Stimulated activated naive CD8-positive, alpha-beta T cell treated with anti-CD3 and anti-CD28 coated beads, Interleukin-15, amount 100 ng/mL, for 72 hours (primary cell): Measurements from ENCODE around the gene SLC38A4.

Experiments used
- ATAC-seq: fragments of 150-1000 bp; cut with Tn5 transposase; 2 replicates; pipeline ENCODE4 v1.10.0; 2021; ENCODE audit warnings: mild to moderate bottlenecking, moderate library complexity
- DNase-seq, 2 donors: peaks; one replicate each; pipeline ENCODE4 v3.0.0; 2021 to 2022
- H3K27ac Mint-ChIP-seq, 2 donors: one replicate each; pipeline ENCODE4 v1.8.0; 2022; ENCODE audit warnings: mild to moderate bottlenecking in 2 of 2, mixed read lengths in 2 of 2, moderate library complexity in 2 of 2
- H3K27me3 Mint-ChIP-seq: one replicate; pipeline ENCODE4 v1.8.0; 2022; ENCODE audit warnings: mixed read lengths
- H3K4me1 Mint-ChIP-seq: one replicate; pipeline ENCODE4 v1.8.0; 2022; ENCODE audit warnings: mild to moderate bottlenecking, mixed read lengths
- H3K4me3 Mint-ChIP-seq, 2 donors: one replicate each; pipeline ENCODE4 v1.8.0; 2022; ENCODE audit warnings: mild to moderate bottlenecking in 2 of 2, mixed read lengths in 2 of 2, moderate library complexity in 1 of 2
- H3K9me3 Mint-ChIP-seq, 2 donors: one replicate each; pipeline ENCODE4 v1.8.0; 2022; ENCODE audit warnings: mixed read lengths in 2 of 2

Gene SLC38A4

GRCh38 chr12:46795988-46796387 is 29.8 kb downstream of the SLC38A4 start:
- no peaks in the 10 kb centered on the region for H3K27me3 Mint-ChIP-seq
- H3K9me3 Mint-ChIP-seq, result peaks cover 0 to 7% of the 10 kb centered on the region in 2 donors
- peaks cover 7% of the 10 kb centered on the region for H3K4me1 Mint-ChIP-seq
- H3K27ac Mint-ChIP-seq, result no peak overlapping the region
- no peak overlapping the region for H3K4me3 Mint-ChIP-seq
- ATAC-seq, result no peak
- DNase-seq, result no peak

- Mint-ChIP-seq H3K4me3 (no peak overlapping the region), H3K27ac (peak overlapping the region; percentile 47 to 92), H3K27me3 (no peaks in the 10 kb centered on the region), H3K9me3 (peaks cover 0 to 7% of the 10 kb centered on the region in 2 donors), H3K4me1 (peaks cover 7% of the 10 kb centered on the region)
- ATAC-seq (peak; percentile 76), DNase-seq (no peak)
Observed at GRCh38 chr12:46794593-46795190, 31.1 kb downstream of the SLC38A4 start.

- H3K27me3 Mint-ChIP-seq, result no peaks in the 10 kb centered on the region
- no peak for DNase-seq
- ATAC-seq, result no peak
- no peak overlapping the region for H3K4me3 Mint-ChIP-seq
- no peak overlapping the region for H3K27ac Mint-ChIP-seq
- peaks cover 0 to 7% of the 10 kb centered on the region in 2 donors for H3K9me3 Mint-ChIP-seq
- peaks cover 7% of the 10 kb centered on the region for H3K4me1 Mint-ChIP-seq
Observed at GRCh38 chr12:46792925-46793324, 32.9 kb downstream of the SLC38A4 start.

- ATAC-seq, result no peak
- Mint-ChIP-seq H3K27ac (no peak overlapping the region), H3K4me1 (peaks cover 7% of the 10 kb centered on the region), H3K9me3 (peaks cover 0 to 7% of the 10 kb centered on the region in 2 donors), H3K4me3 (no peak overlapping the region), H3K27me3 (no peaks in the 10 kb centered on the region)
- DNase-seq, result no peak
Observed at GRCh38 chr12:46790066-46790465, 35.7 kb downstream of the SLC38A4 start.

GRCh38 chr12:46788072-46788887 is 37.5 kb downstream of the SLC38A4 start:
- Mint-ChIP-seq H3K9me3 (peaks cover 0 to 7% of the 10 kb centered on the region in 2 donors), H3K27me3 (no peaks in the 10 kb centered on the region), H3K27ac (no peak overlapping the region), H3K4me1 (no peaks in the 10 kb centered on the region), H3K4me3 (no peak overlapping the region)
- DNase-seq (no peak), ATAC-seq (no peak)

- Mint-ChIP-seq H3K9me3 (peaks cover 0 to 7% of the 10 kb centered on the region in 2 donors), H3K4me1 (no peaks in the 10 kb centered on the region), H3K27me3 (no peaks in the 10 kb centered on the region), H3K27ac (no peak overlapping the region), H3K4me3 (no peak overlapping the region)
- no peak for ATAC-seq
- DNase-seq, result no peak
Observed at GRCh38 chr12:46787496-46788055, 38.2 kb downstream of the SLC38A4 start.

- no peak for DNase-seq
- H3K9me3 Mint-ChIP-seq, result peaks cover 0 to 3% of the 10 kb centered on the region in 2 donors
- H3K27me3 Mint-ChIP-seq, result no peaks in the 10 kb centered on the region
- H3K4me3 Mint-ChIP-seq, result no peak overlapping the region
- no peak overlapping the region for H3K27ac Mint-ChIP-seq
- ATAC-seq, result no peak
- no peaks in the 10 kb centered on the region for H3K4me1 Mint-ChIP-seq
Observed at GRCh38 chr12:46786774-46787173, 39.0 kb downstream of the SLC38A4 start.

GRCh38 chr12:46785382-46785781 is 40.4 kb downstream of the SLC38A4 start:
- Mint-ChIP-seq H3K27ac (no peak overlapping the region), H3K9me3 (no peaks in the 10 kb centered on the region), H3K27me3 (no peaks in the 10 kb centered on the region), H3K4me1 (no peaks in the 10 kb centered on the region), H3K4me3 (no peak overlapping the region)
- no peak for DNase-seq
- ATAC-seq, result no peak

- DNase-seq (no peak), ATAC-seq (no peak)
- H3K9me3 Mint-ChIP-seq, result no peaks in the 10 kb centered on the region
- no peak overlapping the region for H3K27ac Mint-ChIP-seq
- H3K4me3 Mint-ChIP-seq, result no peak overlapping the region
- no peaks in the 10 kb centered on the region for H3K4me1 Mint-ChIP-seq
- H3K27me3 Mint-ChIP-seq, result no peaks in the 10 kb centered on the region
Observed at GRCh38 chr12:46783871-46784270, 41.9 kb downstream of the SLC38A4 start.

GRCh38 chr12:46779879-46780278 is 45.9 kb downstream of the SLC38A4 start:
- H3K27ac Mint-ChIP-seq, result no peak overlapping the region
- H3K27me3 Mint-ChIP-seq, result no peaks in the 10 kb centered on the region
- ATAC-seq (no peak), DNase-seq (no peak)
- no peaks in the 10 kb centered on the region for H3K4me1 Mint-ChIP-seq
- no peak overlapping the region for H3K4me3 Mint-ChIP-seq
- no peaks in the 10 kb centered on the region for H3K9me3 Mint-ChIP-seq

- H3K27me3 Mint-ChIP-seq, result no peaks in the 10 kb centered on the region
- H3K4me3 Mint-ChIP-seq, result no peak overlapping the region
- no peak for ATAC-seq
- H3K9me3 Mint-ChIP-seq, result no peaks in the 10 kb centered on the region
- no peak overlapping the region for H3K27ac Mint-ChIP-seq
- DNase-seq, result no peak
- no peaks in the 10 kb centered on the region for H3K4me1 Mint-ChIP-seq
Observed at GRCh38 chr12:46779063-46779462, 46.7 kb downstream of the SLC38A4 start.

GRCh38 chr12:46778415-46778814 is 47.4 kb downstream of the SLC38A4 start:
- ATAC-seq (no peak), DNase-seq (no peak)
- Mint-ChIP-seq H3K9me3 (no peaks in the 10 kb centered on the region), H3K4me3 (no peak overlapping the region), H3K4me1 (no peaks in the 10 kb centered on the region), H3K27ac (no peak overlapping the region), H3K27me3 (no peaks in the 10 kb centered on the region)

- no peak overlapping the region for H3K27ac Mint-ChIP-seq
- no peaks in the 10 kb centered on the region for H3K4me1 Mint-ChIP-seq
- DNase-seq (no peak), ATAC-seq (no peak)
- no peaks in the 10 kb centered on the region for H3K9me3 Mint-ChIP-seq
- no peak overlapping the region for H3K4me3 Mint-ChIP-seq
- no peaks in the 10 kb centered on the region for H3K27me3 Mint-ChIP-seq
Observed at GRCh38 chr12:46777587-46777986, 48.2 kb downstream of the SLC38A4 start.

- ATAC-seq, result no peak
- H3K4me1 Mint-ChIP-seq, result no peaks in the 10 kb centered on the region
- no peaks in the 10 kb centered on the region for H3K27me3 Mint-ChIP-seq
- DNase-seq, result no peak
- H3K27ac Mint-ChIP-seq, result no peak overlapping the region
- H3K4me3 Mint-ChIP-seq, result no peak overlapping the region
- no peaks in the 10 kb centered on the region for H3K9me3 Mint-ChIP-seq
Observed at GRCh38 chr12:46775796-46776195, 50.0 kb downstream of the SLC38A4 start.

GRCh38 chr12:46774322-46774633 is 51.5 kb downstream of the SLC38A4 start:
- no peaks in the 10 kb centered on the region for H3K27me3 Mint-ChIP-seq
- DNase-seq (no peak), ATAC-seq (no peak)
- no peak overlapping the region for H3K27ac Mint-ChIP-seq
- no peaks in the 10 kb centered on the region for H3K4me1 Mint-ChIP-seq
- H3K9me3 Mint-ChIP-seq, result no peaks in the 10 kb centered on the region
- no peak overlapping the region for H3K4me3 Mint-ChIP-seq

GRCh38 chr12:46773586-46774321 is 52.0 kb downstream of the SLC38A4 start:
- no peaks in the 10 kb centered on the region for H3K27me3 Mint-ChIP-seq
- no peaks in the 10 kb centered on the region for H3K4me1 Mint-ChIP-seq
- no peak overlapping the region for H3K4me3 Mint-ChIP-seq
- no peak overlapping the region for H3K27ac Mint-ChIP-seq
- H3K9me3 Mint-ChIP-seq, result no peaks in the 10 kb centered on the region
- ATAC-seq (no peak), DNase-seq (no peak)
